Gastroesophageal sphincter (tissue), 3 donors: ENCODE data around the gene KPNA4.

Experiments used
- CTCF ChIP-seq, 4 experiments: fragments of 200-600 bp in 2 of 4; fragments of 450-650 bp in 2 of 4; sonication (generic) in 1 of 4; IDR thresholded peaks; one replicate each; pipeline ENCODE4 v1.5.1; 2017 to 2019; ENCODE audit warnings: antibody characterized with exemption in 4 of 4, mild to moderate bottlenecking in 2 of 4, moderate library complexity in 2 of 4
- POLR2A ChIP-seq, 2 donors: fragments of 450-650 bp; IDR thresholded peaks; one replicate each; pipeline ENCODE4 v1.6.1; 2017; ENCODE audit warnings: antibody characterized with exemption in 2 of 2, mild to moderate bottlenecking in 2 of 2, moderate library complexity in 1 of 2

GRCh38 chr3:160567774-160568173 lies 2.4 kb upstream of the KPNA4 start:
- TF ChIP-seq POLR2A (IDR thresholded peaks at IDR 0.05) (no peak), CTCF (IDR thresholded peaks at IDR 0.05) (no peak)
